Mucosa of descending colon (tissue), 3 donors: ENCODE data around the gene UPK1A. TPM values are rescaled to one million over a fixed set of nuclear protein-coding genes. Genes with fewer than 3 reads are reported as not detected.

ENCODE experiments used
- ATAC-seq: fragments of 200-7000 bp; cut with Tn5 transposase; one replicate; pipeline ENCODE4 v1.9.1; 2020; ENCODE audit warnings: mild to moderate bottlenecking, moderate library complexity
- DNase-seq, 3 donors: peaks; one replicate each; pipeline ENCODE4 v3.0.0-alpha.2; 2020
- H3K36me3 ChIP-seq: fragments of 200-600 bp; one replicate; pipeline ENCODE4 v1.8.0; 2021; ENCODE audit warnings: low read depth, mild to moderate bottlenecking
- H3K4me1 ChIP-seq: fragments of 200-600 bp; one replicate; pipeline ENCODE4 v1.8.0; 2021; ENCODE audit warnings: low read depth, mild to moderate bottlenecking
- H3K4me3 ChIP-seq: fragments of 200-600 bp; one replicate; pipeline ENCODE4 v1.8.0; 2021; ENCODE audit warnings: mild to moderate bottlenecking
- H3K9me3 ChIP-seq: fragments of 200-600 bp; one replicate; pipeline ENCODE4 v1.8.0; 2021; ENCODE audit warnings: mild to moderate bottlenecking
- CTCF ChIP-seq: fragments of 200-600 bp; IDR thresholded peaks from one replicate; pipeline ENCODE4 v1.8.0; 2022; ENCODE audit warnings: antibody characterized with exemption, mild to moderate bottlenecking
- intact Hi-C, 2 donors: fragments of 100-400 bp; cut with DNase I in 1 of 2; cut with micrococcal nuclease in 1 of 2; formaldehyde crosslinking; loops; one replicate each; pipeline versions ENCODE4 v1.11.0 to v1.11.1; 2022; cut with DNase I, micrococcal nuclease
- total RNA-seq, 3 donors: library from RNA; stranded (reverse); fragmentation: NEBNext Ultra II Directional in 2 of 3; extraction: Animal tissue kit (Norgen Biotek cat#: 25700) in 2 of 3; gene quantifications; one replicate each; pipeline versions ENCODE4 v1.2.1 to v1.2.4, GENCODE V29; 2021 to 2023
- donor health status: DM: no; HTN: no; CAD: no; lungs with moderate emphysema.
- donor health status: DM: no; HTN: no; CAD: no.
- donor health status: DM: no; HTN: yes; CAD: no.

UPK1A gene
- total RNA-seq, 3 donors from 2014 or later = not detected

DNA sequence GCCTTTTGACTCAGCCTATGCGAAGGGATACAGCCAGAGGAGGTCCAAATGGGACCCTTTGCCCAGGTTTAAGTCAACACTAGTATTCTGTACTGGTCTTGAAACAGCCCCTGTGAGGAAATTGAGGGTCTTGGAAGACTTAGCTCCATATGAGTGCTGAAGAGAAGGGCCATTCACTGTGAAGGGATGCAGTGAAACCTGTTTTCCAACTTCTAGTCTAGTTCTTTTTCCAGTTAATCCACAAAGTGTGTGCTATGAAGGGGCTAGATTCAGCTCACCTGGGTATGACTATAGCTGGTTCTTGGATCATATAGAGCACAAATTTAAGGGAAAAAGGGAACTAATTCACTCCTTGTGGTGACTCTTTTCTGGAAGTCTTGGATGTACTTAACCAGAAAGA is 42.1 kb downstream of the UPK1A start:
- DNase-seq = no peak

GRCh38 chr19:35710784-35711723 is 44.7 kb downstream of the UPK1A start:
- ATAC-seq = peak; percentile 16
- Histone ChIP-seq H3K36me3 (no peaks in the 10 kb centered on the region), H3K9me3 (no peaks in the 10 kb centered on the region), H3K4me3 (no peak overlapping the region), H3K4me1 (peaks cover 9% of the 10 kb centered on the region)
- DNase-seq = no peak
- no peak for TF ChIP-seq CTCF
- intact Hi-C loops = no loop called here

More for the DNA sequence above, 42.1 kb downstream of the UPK1A start:
- H3K36me3 ChIP-seq = no peaks in the 10 kb centered on the region
- no peaks in the 10 kb centered on the region for H3K9me3 ChIP-seq
- H3K4me1 ChIP-seq = no peaks in the 10 kb centered on the region
- H3K4me3 ChIP-seq = no peak overlapping the region
- ATAC-seq = no peak
- intact Hi-C loops = no loop called here
- TF ChIP-seq CTCF = no peak

- Histone ChIP-seq H3K4me1 (peaks cover 11% of the 10 kb centered on the region), H3K9me3 (no peaks in the 10 kb centered on the region), H3K4me3 (no peak overlapping the region), H3K36me3 (no peaks in the 10 kb centered on the region)
- DNase-seq (no peak), ATAC-seq (no peak)
- TF ChIP-seq CTCF = no peak
- intact Hi-C loops = no loop called here
These were observed 46.5 kb downstream of the UPK1A start for GRCh38 chr19:35712567-35713505.

DNA sequence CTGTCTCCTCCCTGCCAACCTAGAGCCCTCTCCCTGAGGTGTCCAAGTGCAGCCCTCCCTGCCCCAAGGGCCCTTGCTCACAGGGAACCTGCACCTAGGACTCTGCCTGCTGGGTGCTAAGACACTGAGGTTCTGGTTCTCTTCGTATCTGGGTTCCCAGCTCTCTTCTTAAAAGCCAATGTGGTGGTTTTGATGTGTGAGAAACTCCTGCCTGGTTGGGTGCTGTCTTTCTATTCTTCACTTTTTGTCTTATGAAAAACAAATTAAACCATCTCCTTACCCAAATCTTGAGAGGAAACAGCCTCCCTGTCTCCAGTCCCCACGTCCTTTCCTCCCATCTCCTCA is 47.2 kb downstream of the UPK1A start:
- Histone ChIP-seq H3K4me1 (peaks cover 11% of the 10 kb centered on the region), H3K9me3 (no peaks in the 10 kb centered on the region), H3K4me3 (no peak overlapping the region), H3K36me3 (no peaks in the 10 kb centered on the region)
- DNase-seq (no peak), ATAC-seq (no peak)
- TF ChIP-seq CTCF = no peak
- intact Hi-C loops = no loop called here

DNA sequence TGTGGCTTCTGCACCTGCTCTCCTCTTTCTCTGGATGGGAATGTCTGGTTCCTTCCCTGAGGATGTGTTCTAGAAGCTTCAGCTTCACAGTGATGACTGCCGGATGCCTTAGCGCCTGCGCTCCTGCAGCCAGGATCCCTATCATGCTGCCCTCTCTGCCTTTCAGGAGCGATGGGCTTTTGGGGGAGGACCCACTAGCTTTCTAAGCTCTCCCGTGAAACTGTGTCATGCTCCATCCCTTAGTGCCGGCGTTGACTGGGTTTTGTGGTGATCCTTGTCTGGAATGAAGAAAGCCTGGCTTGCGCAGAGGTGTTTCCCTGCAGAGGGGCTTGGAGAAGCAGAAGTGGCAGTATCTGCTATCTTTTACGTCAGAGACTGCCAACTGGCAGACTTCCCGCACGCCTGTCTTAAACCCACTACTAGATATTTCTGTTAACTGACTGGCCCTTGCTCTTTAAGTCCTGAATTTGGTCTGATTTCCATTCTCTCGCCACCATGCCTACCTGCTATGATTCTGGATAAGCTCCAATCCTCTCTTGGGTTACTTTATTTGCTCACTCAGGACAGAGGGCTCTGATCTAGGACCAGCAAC is 47.7 kb downstream of the UPK1A start:
- TF ChIP-seq CTCF = no peak
- intact Hi-C loops = no loop called here
- H3K36me3 ChIP-seq = no peaks in the 10 kb centered on the region
- ATAC-seq (no peak), DNase-seq (no peak)
- peaks cover 15% of the 10 kb centered on the region for H3K4me1 ChIP-seq
- H3K4me3 ChIP-seq = no peak overlapping the region
- no peaks in the 10 kb centered on the region for H3K9me3 ChIP-seq
